Mucosa of descending colon (tissue), 3 donors: ENCODE results near the gene UBXN2A. TPM values are rescaled to one million over a fixed set of nuclear protein-coding genes. Genes with fewer than 3 reads are reported as not detected.

Source experiments
- ATAC-seq: fragments of 200-7000 bp; cut with Tn5 transposase; one replicate; pipeline ENCODE4 v1.9.1; 2020; ENCODE audit warnings: mild to moderate bottlenecking, moderate library complexity
- DNase-seq, 3 donors: peaks; one replicate each; pipeline ENCODE4 v3.0.0-alpha.2; 2020
- H3K36me3 ChIP-seq: fragments of 200-600 bp; one replicate; pipeline ENCODE4 v1.8.0; 2021; ENCODE audit warnings: low read depth, mild to moderate bottlenecking
- H3K4me1 ChIP-seq: fragments of 200-600 bp; one replicate; pipeline ENCODE4 v1.8.0; 2021; ENCODE audit warnings: low read depth, mild to moderate bottlenecking
- H3K4me3 ChIP-seq: fragments of 200-600 bp; one replicate; pipeline ENCODE4 v1.8.0; 2021; ENCODE audit warnings: mild to moderate bottlenecking
- H3K9me3 ChIP-seq: fragments of 200-600 bp; one replicate; pipeline ENCODE4 v1.8.0; 2021; ENCODE audit warnings: mild to moderate bottlenecking
- intact Hi-C, 2 donors: fragments of 100-400 bp; cut with DNase I in 1 of 2; cut with micrococcal nuclease in 1 of 2; formaldehyde crosslinking; loops; one replicate each; pipeline versions ENCODE4 v1.11.0 to v1.11.1; 2022; cut with DNase I, micrococcal nuclease
- total RNA-seq, 3 donors: library from RNA; stranded (reverse); fragmentation: NEBNext Ultra II Directional in 2 of 3; extraction: Animal tissue kit (Norgen Biotek cat#: 25700) in 2 of 3; gene quantifications; one replicate each; pipeline versions ENCODE4 v1.2.1 to v1.2.4, GENCODE V29; 2021 to 2023
- TF ChIP-seq, protein P1 (sequence below): fragments of 200-600 bp; IDR thresholded peaks from one replicate; pipeline ENCODE4 v1.8.0; 2022; ENCODE audit warnings: antibody characterized with exemption, mild to moderate bottlenecking
- donor health status: DM: no; HTN: no; CAD: no; lungs with moderate emphysema.
- donor health status: DM: no; HTN: no; CAD: no.
- donor health status: DM: no; HTN: yes; CAD: no.

UBXN2A gene
- total RNA-seq, 3 donors from 2014 or later, result 12.9 to 23.9 (median 13.1) TPM

DNA sequence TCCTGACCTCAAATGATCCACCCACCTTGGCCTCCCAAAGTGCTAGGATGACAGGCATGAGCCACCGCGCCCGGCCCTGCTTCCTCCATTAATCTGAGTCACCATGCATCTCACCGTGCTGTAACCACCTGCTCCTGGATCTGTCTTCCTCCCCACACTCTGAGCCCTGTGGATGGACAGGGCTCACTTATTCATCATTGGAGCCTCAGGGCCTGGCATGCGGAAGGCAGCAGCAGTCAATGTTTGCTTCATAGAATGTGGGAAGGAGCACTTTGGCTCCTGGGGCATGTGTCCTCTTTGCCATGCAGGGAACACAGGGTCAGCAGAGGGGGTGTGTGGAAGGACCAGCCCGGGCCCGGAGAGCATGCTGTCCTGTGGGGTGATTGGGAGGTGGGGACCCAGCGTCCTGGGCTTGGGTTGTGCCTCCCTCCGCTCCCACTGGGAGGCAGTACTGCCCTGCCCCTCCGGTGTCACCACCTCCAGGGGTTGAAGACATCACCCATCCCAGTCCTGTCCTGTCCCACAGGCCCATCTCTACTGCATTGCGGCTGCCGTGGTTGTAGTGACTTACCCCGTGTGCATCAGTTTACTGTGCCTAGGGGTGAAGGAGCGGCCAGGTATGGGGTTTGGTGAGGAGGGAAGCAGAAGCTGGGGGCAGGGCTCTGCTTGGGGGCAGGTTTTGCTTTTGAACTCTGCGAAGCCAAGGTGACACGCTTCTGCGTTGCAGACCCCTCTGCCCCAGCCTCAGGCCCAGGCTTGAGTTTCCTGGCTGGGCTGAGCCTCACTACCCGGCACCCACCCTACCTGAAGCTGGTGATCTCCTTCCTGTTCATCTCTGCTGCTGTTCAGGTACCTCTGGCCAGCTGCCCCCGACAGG is 81.1 kb downstream of the UBXN2A start:
- Histone ChIP-seq H3K4me1 (no peaks in the 10 kb centered on the region), H3K4me3 (no peak overlapping the region), H3K9me3 (no peaks in the 10 kb centered on the region), H3K36me3 (no peaks in the 10 kb centered on the region)
- TF ChIP-seq, protein P1, sequence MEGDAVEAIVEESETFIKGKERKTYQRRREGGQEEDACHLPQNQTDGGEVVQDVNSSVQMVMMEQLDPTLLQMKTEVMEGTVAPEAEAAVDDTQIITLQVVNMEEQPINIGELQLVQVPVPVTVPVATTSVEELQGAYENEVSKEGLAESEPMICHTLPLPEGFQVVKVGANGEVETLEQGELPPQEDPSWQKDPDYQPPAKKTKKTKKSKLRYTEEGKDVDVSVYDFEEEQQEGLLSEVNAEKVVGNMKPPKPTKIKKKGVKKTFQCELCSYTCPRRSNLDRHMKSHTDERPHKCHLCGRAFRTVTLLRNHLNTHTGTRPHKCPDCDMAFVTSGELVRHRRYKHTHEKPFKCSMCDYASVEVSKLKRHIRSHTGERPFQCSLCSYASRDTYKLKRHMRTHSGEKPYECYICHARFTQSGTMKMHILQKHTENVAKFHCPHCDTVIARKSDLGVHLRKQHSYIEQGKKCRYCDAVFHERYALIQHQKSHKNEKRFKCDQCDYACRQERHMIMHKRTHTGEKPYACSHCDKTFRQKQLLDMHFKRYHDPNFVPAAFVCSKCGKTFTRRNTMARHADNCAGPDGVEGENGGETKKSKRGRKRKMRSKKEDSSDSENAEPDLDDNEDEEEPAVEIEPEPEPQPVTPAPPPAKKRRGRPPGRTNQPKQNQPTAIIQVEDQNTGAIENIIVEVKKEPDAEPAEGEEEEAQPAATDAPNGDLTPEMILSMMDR, result peak; percentile 17
- ATAC-seq (peak; percentile 74), DNase-seq (peak in 2 of 3 donors; percentile 46 to 62)
- intact Hi-C loops, result no loop called here

DNA sequence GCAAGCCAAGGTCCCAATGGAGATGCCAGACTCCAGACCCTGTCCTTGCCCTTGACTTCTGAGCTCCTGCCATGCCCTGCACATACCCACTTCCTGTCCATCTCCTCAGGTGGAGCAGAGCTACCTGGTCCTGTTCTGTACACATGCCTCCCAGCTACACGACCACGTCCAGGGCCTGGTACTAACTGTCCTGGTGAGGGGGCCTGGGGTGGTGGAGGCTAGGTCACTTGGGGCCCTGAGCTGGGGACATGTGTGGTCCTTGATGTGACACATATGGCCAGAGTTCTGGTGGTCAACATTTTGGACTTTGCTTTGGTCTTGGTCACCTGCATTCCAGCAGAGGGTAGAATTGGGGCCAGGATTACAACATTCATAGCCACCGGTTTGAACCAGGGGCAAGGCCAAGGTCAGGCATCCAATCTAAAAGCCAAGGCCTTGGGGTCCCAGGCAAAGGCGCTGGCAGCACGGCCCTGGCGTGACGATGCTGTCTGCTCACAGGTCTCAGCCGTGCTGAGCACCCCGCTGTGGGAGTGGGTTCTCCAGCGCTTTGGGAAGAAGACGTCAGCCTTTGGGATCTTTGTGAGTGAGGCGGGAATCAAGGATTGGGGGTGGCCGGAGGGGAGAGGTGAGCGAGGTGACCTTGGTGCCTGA is 82.2 kb downstream of the UBXN2A start:
- intact Hi-C loops, result no loop called here
- TF ChIP-seq, protein P1, result no peak
- no peaks in the 10 kb centered on the region for H3K36me3 ChIP-seq
- DNase-seq (no peak), ATAC-seq (no peak)
- H3K9me3 ChIP-seq, result no peaks in the 10 kb centered on the region
- no peaks in the 10 kb centered on the region for H3K4me1 ChIP-seq
- H3K4me3 ChIP-seq, result no peak overlapping the region

DNA sequence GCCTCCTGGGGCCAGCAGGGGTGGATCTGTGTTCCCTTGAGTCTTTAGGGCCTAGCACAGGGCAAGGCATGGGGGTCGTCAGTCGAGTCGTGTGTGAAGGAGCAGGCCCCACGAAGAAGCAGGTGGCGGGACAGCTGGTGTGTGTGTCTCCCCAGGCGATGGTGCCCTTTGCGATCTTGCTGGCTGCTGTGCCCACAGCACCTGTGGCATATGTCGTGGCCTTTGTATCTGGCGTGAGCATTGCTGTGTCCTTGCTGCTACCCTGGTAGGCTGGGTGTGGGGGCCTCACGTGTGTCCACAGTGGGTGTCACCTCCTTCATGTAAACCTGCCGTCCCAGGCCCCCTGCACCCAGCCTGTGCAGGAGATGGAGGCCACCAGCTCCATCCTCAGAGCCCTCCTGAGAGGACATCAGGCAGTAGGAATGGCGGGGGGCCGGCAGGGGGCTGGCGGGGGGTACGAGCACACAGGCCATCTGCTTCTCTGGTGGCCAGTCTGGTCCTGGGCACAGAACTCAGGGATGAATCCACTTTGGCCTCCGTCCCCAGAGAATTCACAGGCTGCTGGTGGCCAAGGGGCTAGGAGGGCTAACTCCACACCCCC is 82.8 kb downstream of the UBXN2A start:
- H3K4me3 ChIP-seq, result no peak overlapping the region
- H3K9me3 ChIP-seq, result no peaks in the 10 kb centered on the region
- H3K4me1 ChIP-seq, result no peaks in the 10 kb centered on the region
- H3K36me3 ChIP-seq, result no peaks in the 10 kb centered on the region
- no peak for DNase-seq
- intact Hi-C loops, result no loop called here
- TF ChIP-seq, protein P1, result no peak
- no peak for ATAC-seq

DNA sequence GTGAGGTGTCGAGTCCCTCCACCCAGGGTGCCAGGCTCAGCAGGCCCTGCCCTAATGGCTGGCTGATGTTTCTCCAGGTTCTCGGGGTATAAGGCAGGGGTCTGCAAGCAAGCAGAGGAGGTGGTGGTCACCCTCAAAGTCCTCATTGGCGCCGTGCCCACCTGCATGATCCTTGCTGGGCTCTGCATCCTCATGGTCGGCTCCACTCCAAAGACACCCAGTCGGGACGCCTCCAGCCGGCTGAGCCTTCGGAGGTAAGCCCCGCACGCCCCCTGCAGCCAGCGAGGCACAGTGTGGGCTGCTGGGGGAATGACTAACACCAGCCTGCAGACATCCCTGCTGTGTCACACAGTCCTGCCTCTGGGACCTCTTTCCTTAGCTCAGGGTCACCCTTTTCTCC is 83.8 kb downstream of the UBXN2A start:
- DNase-seq (no peak), ATAC-seq (no peak)
- TF ChIP-seq, protein P1, result no peak
- no peaks in the 10 kb centered on the region for H3K4me1 ChIP-seq
- intact Hi-C loops, result no loop called here
- H3K36me3 ChIP-seq, result no peaks in the 10 kb centered on the region
- no peaks in the 10 kb centered on the region for H3K9me3 ChIP-seq
- no peak overlapping the region for H3K4me3 ChIP-seq

DNA sequence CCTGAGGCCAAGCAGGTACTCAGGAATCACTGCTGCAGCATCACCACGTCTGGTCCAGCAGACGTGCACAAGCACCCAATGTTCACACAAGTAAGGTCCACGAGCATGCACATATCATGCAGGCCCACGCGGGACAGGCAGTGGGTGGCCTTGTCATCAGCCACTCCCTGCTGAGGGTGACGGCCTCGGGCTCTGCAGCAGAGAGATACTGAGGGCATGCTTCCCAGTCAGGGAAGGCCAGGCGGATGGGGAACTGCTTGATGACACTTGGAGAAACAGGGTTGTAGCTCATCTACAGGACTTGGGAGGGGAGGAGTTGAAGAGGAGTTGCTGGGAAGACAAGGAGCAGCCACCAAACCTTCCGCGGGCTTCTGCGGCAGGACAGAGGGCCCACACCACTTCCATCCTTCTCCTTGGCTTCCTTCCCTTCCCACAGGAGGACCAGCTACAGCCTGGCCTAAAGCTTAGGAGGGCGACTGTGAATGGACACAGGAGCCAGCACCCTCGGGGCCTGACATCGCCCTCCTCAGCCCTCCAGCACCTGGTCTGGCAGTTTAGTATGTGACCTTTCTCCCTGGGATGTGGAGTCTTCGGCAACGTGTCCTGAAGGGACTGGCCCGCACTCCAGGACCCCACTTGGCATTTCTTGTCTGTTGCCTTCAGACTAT is 84.9 kb downstream of the UBXN2A start:
- ATAC-seq (no peak), DNase-seq (no peak)
- Histone ChIP-seq H3K9me3 (no peaks in the 10 kb centered on the region), H3K36me3 (no peaks in the 10 kb centered on the region), H3K4me3 (no peak overlapping the region), H3K4me1 (no peaks in the 10 kb centered on the region)
- TF ChIP-seq, protein P1, result no peak
- intact Hi-C loops, result no loop called here
